Smooth muscle cell (in vitro differentiated cells): ENCODE results near the gene CPA5. TPM values are rescaled to one million over a fixed set of nuclear protein-coding genes. Genes with fewer than 3 reads are reported as not detected.

ENCODE experiments used
- DNase-seq: peaks from one replicate; lab custom pipeline; 2025; ENCODE audit not compliant: unreplicated experiment; lab: John Stamatoyannopoulos, UW
- H2AFZ ChIP-seq: fragments of 200-600 bp; sonication (generic); 2 replicates; pipeline ENCODE4 v1.6.0; 2016; ENCODE audit warnings: antibody characterized with exemption, low read depth, mild to moderate bottlenecking
- H3F3A ChIP-seq: fragments of 200-600 bp; sonication (generic); 2 replicates; pipeline ENCODE4 v1.6.0; 2017; ENCODE audit warnings: antibody characterized with exemption, low read depth
- H3K27ac ChIP-seq: fragments of 200-600 bp; sonication (generic); 2 replicates; pipeline ENCODE4 v1.5.1; 2016; ENCODE audit warnings: low read depth, mild to moderate bottlenecking
- H3K27me3 ChIP-seq: fragments of 200-600 bp; sonication (generic); 2 replicates; pipeline ENCODE4 v1.6.1; 2016; ENCODE audit warnings: low read depth, mild to moderate bottlenecking
- H3K36me3 ChIP-seq: fragments of 200-600 bp; sonication (generic); 2 replicates; pipeline ENCODE4 v1.5.1; 2016; ENCODE audit warnings: low read depth
- H3K4me1 ChIP-seq: fragments of 200-600 bp; sonication (generic); 2 replicates; pipeline ENCODE4 v1.5.1; 2016; ENCODE audit warnings: low read depth
- H3K4me2 ChIP-seq: fragments of 200-600 bp; sonication (generic); 2 replicates; pipeline ENCODE4 v1.6.0; 2016; ENCODE audit warnings: mild to moderate bottlenecking
- H3K4me3 ChIP-seq: fragments of 200-600 bp; sonication (generic); 2 replicates; pipeline ENCODE4 v1.5.1; 2016; ENCODE audit warnings: mild to moderate bottlenecking
- H3K79me2 ChIP-seq: fragments of 200-600 bp; sonication (generic); 2 replicates; pipeline ENCODE4 v1.6.0; 2016; ENCODE audit warnings: low read depth, mild to moderate bottlenecking
- H3K9ac ChIP-seq: fragments of 200-600 bp; sonication (generic); 2 replicates; pipeline ENCODE4 v1.6.0; 2016; ENCODE audit warnings: low read depth
- H3K9me3 ChIP-seq: fragments of 200-600 bp; sonication (generic); replicated peaks from 2 replicates; pipeline ENCODE4 v1.5.1; 2016; ENCODE audit warnings: low read depth
- H4K20me1 ChIP-seq: fragments of 200-600 bp; sonication (generic); 2 replicates; pipeline ENCODE4 v1.6.0; 2016; ENCODE audit warnings: low read depth
- WGBS: methylation state at CpG from one replicate; pipeline ENCODE4 v1.1.7; 2016; ENCODE audit warnings: low lambda C conversion rate; 5-methylcytosine and 5-hydroxymethylcytosine counted together
- polyA plus RNA-seq: library from polyadenylated mRNA; unstranded; fragments of >200 nt; fragmentation: Nextera tagmentation; extraction: Ambion mirVana; gene quantifications from 2 replicates; pipeline ENCODE4 v1.2.1, GENCODE V29; 2016
- total RNA-seq: library from RNA; depleted of rRNA; stranded (reverse); fragments of >200 nt; gene quantifications from 2 replicates; pipeline ENCODE4 v1.2.3, GENCODE V29; 2014
- TF ChIP-seq, protein P1 (sequence below): fragments of 200-600 bp; sonication (generic); IDR thresholded peaks from 2 replicates; pipeline ENCODE4 v1.5.1; 2017; ENCODE audit warnings: borderline replicate concordance, mild to moderate bottlenecking, antibody characterized with exemption; ENCODE audit not compliant: insufficient read depth, poor library complexity, severe bottlenecking

The CPA5 gene
- total and polyA plus RNA-seq, 2 experiments from 2014 or later, result not detected

DNA sequence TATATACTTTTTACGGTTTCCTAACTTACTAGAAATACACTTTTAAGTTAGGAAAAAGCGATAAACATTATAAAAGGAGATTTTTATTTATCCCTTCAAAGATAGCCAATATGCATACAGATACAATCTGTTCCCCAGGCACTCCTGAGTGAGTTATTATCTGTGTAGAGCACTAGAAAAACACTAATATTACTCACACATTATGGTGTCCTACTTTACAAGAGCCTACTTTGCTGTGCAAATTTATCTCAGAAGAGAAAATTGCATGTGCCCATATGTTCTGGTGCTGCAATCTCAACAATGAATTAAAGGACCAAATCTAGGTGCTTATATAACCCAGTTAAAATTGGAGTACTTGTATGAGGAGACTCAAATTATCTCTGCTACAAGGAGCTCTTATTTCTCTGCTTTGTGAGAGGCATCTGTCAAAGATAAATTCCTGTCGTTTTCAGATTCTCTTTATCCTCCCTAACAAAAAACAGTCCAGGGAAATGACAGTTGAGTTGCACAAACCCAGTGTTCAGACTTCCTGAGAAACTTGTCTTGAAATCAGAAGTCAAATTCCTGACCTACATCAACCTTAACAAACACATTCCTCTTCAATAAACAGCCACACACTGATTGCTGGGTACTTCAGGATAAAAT lies 64.6 kb downstream of the CPA5 start:
- H3K36me3 ChIP-seq, result no peaks in the 10 kb centered on the region
- H3K9me3 ChIP-seq, result no peaks in the 10 kb centered on the region
- no peaks in the 10 kb centered on the region for H3K79me2 ChIP-seq
- peak overlapping the region; percentile 69 for H3K4me2 ChIP-seq
- H3K4me1 ChIP-seq, result peaks cover 11% of the 10 kb centered on the region
- no peaks in the 10 kb centered on the region for H3F3A ChIP-seq
- WGBS, result 54% methylated on average over 3 of the region's 3 CpGs
- no peak overlapping the region for H3K4me3 ChIP-seq
- peak overlapping the region; percentile 51 for H2AFZ ChIP-seq
- H3K27ac ChIP-seq, result peak overlapping the region; percentile 53
- TF ChIP-seq, protein P1, sequence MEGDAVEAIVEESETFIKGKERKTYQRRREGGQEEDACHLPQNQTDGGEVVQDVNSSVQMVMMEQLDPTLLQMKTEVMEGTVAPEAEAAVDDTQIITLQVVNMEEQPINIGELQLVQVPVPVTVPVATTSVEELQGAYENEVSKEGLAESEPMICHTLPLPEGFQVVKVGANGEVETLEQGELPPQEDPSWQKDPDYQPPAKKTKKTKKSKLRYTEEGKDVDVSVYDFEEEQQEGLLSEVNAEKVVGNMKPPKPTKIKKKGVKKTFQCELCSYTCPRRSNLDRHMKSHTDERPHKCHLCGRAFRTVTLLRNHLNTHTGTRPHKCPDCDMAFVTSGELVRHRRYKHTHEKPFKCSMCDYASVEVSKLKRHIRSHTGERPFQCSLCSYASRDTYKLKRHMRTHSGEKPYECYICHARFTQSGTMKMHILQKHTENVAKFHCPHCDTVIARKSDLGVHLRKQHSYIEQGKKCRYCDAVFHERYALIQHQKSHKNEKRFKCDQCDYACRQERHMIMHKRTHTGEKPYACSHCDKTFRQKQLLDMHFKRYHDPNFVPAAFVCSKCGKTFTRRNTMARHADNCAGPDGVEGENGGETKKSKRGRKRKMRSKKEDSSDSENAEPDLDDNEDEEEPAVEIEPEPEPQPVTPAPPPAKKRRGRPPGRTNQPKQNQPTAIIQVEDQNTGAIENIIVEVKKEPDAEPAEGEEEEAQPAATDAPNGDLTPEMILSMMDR, result no peak
- no peaks in the 10 kb centered on the region for H4K20me1 ChIP-seq
- H3K9ac ChIP-seq, result no peak overlapping the region
- H3K27me3 ChIP-seq, result no peaks in the 10 kb centered on the region
- no peak for DNase-seq

DNA sequence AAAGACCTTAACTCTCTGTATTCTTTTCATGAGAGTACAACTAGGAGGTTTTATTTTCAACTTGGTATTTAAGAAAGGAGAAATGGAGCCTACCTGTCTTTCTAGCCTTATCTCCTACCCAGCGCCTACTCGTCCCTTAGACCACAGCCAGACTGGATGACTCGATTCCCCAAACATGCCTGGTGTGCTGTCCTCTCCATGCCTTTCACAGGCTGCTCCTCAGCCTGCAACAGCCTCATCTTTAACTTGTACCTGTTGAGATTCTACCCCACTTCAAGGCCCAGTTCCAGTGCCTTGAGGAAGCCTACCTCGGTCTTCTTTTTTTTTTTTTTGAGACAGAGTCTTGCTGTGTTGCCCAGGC lies 65.1 kb downstream of the CPA5 start:
- Histone ChIP-seq H3K9ac (no peak overlapping the region), H3K36me3 (no peaks in the 10 kb centered on the region), H3K27ac (peak overlapping the region; percentile 53), H3F3A (no peaks in the 10 kb centered on the region), H3K79me2 (no peaks in the 10 kb centered on the region), H3K9me3 (no peaks in the 10 kb centered on the region), H4K20me1 (no peaks in the 10 kb centered on the region), H3K4me1 (peaks cover 11% of the 10 kb centered on the region), H3K27me3 (no peaks in the 10 kb centered on the region), H3K4me3 (no peak overlapping the region), H3K4me2 (peak overlapping the region; percentile 69), H2AFZ (peak overlapping the region; percentile 51)
- DNase-seq, result no peak
- WGBS, result 35% methylated on average over 4 of the region's 4 CpGs
- TF ChIP-seq, protein P1, result no peak

DNA sequence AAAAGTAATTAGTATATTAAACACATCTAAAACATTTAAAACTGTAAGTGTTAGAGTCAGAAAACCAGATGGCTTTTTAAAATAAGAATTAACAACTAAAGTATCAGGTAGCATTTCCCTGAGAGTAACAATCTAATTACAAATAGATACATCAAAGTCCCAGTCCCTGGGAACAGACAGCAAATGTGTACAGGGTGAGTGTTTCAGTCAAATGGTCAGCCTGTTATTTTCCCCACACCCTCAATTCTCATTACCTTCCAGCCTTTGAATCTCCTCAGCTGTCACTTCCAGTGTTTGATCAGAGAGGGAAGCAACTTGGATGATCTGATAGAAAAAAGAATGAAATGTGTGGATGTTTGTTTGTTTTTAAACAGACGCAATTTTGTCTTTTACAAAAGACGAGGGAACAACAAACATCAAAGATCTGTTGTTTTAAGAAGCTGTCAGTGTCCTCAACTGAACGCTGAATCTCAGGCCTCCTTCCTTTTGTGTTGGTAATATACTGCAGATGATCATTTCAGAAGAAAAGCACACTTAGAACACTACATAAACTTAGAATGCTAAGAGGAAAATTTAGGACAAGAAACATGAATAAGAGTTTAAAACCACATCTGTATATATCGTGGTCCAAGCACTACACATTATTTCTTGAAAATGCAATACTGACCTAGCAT lies 66.4 kb downstream of the CPA5 start:
- peaks cover 11% of the 10 kb centered on the region for H3K4me1 ChIP-seq
- no peaks in the 10 kb centered on the region for H3K36me3 ChIP-seq
- WGBS, result 71% methylated on average over 4 of the region's 4 CpGs

More for the DNA sequence above, 66.4 kb downstream of the CPA5 start:
- Histone ChIP-seq H3K27ac (no peak overlapping the region), H3F3A (no peaks in the 10 kb centered on the region), H3K9me3 (no peaks in the 10 kb centered on the region), H3K9ac (no peak overlapping the region), H2AFZ (no peak overlapping the region), H4K20me1 (no peaks in the 10 kb centered on the region), H3K4me3 (no peak overlapping the region), H3K27me3 (no peaks in the 10 kb centered on the region), H3K79me2 (no peaks in the 10 kb centered on the region), H3K4me2 (no peak overlapping the region)
- DNase-seq, result no peak
- TF ChIP-seq, protein P1, result no peak
